HUES64 (cell line): ENCODE results near the gene ZNF441.
"Not testable (repeated sequence)": the region's sequence is repeated elsewhere in the genome, so short reads cannot be mapped to it uniquely, and the experiment has no call there.

Experiments
- H3K27ac ChIP-seq: 2 replicates; pipeline ENCODE4 v1.7.0; 2013; ENCODE audit warnings: low read depth, low read length, inconsistent platforms
- H3K27me3 ChIP-seq: 2 replicates; pipeline ENCODE4 v1.6.1; 2013; ENCODE audit warnings: mild to moderate bottlenecking, low read length; ENCODE audit not compliant: insufficient read depth
- H3K36me3 ChIP-seq: 2 replicates; pipeline ENCODE4 v1.6.1; 2013; ENCODE audit warnings: mild to moderate bottlenecking, low read length; ENCODE audit not compliant: insufficient read depth
- H3K4me1 ChIP-seq: 2 replicates; pipeline ENCODE4 v1.6.1; 2013; ENCODE audit warnings: mild to moderate bottlenecking, low read length, moderate library complexity; ENCODE audit not compliant: insufficient read depth
- H3K4me3 ChIP-seq: 2 replicates; pipeline ENCODE4 v1.5.1; 2013; ENCODE audit warnings: mild to moderate bottlenecking, low read length, moderate library complexity
- H3K9ac ChIP-seq: 2 replicates; pipeline ENCODE4 v1.6.1; 2013; ENCODE audit warnings: mild to moderate bottlenecking, low read depth, low read length
- H3K9me3 ChIP-seq: 2 replicates; pipeline ENCODE4 v1.6.1; 2013; ENCODE audit warnings: low read depth, low read length; ENCODE audit not compliant: insufficient read depth
- WGBS: fragments of 150-250, 120-280 bp; methylation state at CpG from one replicate; pipeline ENCODE4 v1.1.7; 2013; ENCODE audit warnings: missing lambda C conversion rate; 5-methylcytosine and 5-hydroxymethylcytosine counted together

ZNF441 gene

DNA sequence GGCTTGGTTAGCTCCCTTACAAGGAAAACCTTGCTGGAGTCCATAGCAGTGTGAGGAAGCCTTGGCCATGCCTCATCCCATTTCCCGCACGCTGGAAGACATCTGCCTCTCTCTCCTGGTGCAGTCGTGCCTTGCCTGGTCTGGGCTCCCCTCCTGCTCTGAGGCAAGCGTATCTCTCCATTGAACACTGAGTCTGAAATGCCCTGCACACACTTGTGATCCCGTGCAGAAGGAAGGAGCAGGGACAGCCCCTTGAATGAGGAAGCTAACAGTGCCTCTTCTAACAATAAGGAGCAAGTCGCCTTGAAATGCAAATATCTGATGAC, 46.9 kb downstream of the ZNF441 start:
- Histone ChIP-seq H3K27ac (no peak overlapping the region), H3K4me3 (peak overlapping the region; percentile 87), H3K4me1 (no peaks in the 10 kb centered on the region), H3K27me3 (peaks cover 40% of the 10 kb centered on the region), H3K9ac (no peak overlapping the region), H3K9me3 (peaks cover 4% of the 10 kb centered on the region), H3K36me3 (no peaks in the 10 kb centered on the region)
- 8% methylated on average over 6 of the region's 6 CpGs for WGBS

DNA sequence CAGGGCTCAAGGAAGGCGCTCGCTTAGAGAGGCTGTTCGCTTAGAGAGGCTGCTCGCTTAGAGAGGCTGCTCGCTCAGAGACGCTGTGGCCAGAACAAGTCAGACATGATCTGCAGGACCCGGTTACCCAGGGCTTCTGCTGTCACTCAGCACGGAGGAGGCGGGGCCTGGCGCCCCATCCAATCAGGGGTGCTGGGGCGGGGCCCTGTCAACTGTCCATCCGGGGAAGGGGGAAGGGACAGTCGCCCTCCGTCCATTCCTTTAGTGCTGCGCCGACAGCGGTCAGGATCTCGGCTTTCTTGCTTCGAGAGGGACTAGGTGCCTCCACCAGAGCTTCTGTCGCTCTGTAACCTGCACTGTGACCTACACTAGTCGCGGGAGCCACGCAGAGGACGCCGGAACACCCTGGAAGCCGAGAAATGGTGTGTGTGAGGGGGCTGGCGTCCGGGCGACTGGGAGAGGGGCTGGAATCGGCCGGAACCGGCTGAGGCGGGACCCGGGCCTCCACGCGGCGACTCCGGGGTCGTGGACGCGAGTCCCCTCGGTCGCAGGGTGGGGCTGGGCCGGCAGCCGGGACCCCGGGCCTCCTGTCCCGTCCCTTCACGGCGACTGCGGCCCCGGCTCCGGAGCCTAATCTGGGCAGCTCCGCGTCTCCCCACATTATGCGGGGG, 47.4 kb downstream of the ZNF441 start, which contains the start of gene ZNF440:
ZNF440 (plus strand) TSS at position 245 of the 671 bp plus-strand sequence; CDS start at position 420, 175 bp downstream.
- Histone ChIP-seq H3K36me3 (no peaks in the 10 kb centered on the region), H3K4me1 (no peaks in the 10 kb centered on the region), H3K4me3 (peak within 1 kb of the TSS; percentile 87), H3K9ac (peak within 1 kb of the TSS; percentile 83), H3K9me3 (no peaks in the 10 kb centered on the region; the same call in 1 of the 2 replicates), H3K27me3 (peaks cover 40% of the 10 kb centered on the region), H3K27ac (no peak within 1 kb of the TSS)
- WGBS: 1% methylated on average over 55 of the region's 55 CpGs

DNA sequence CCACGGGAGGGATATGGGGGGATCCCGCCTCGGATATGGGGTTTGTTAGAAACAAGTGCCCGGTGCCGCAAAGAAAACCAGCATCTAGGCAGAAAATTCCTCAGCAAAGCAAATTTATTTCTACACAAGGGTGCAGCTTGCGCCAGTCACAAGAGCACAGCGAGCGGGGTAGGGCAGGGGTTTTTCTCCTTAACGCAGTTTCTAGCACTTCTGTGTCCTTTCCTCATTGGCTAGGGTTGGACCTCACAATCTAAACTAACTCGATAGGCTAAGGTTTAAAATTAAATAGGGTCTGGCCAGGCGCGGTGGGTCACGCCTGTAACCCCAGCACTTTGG, 47.9 kb downstream of the ZNF441 start:
- H3K27ac ChIP-seq: no peak overlapping the region
- H3K9ac ChIP-seq: peak overlapping the region; percentile 83
- H3K4me3 ChIP-seq: peak overlapping the region; percentile 87
- peaks cover 40% of the 10 kb centered on the region for H3K27me3 ChIP-seq
- no peaks in the 10 kb centered on the region; the same call in 1 of the 2 replicates for H3K9me3 ChIP-seq
- WGBS: 31% methylated on average over 13 of the region's 13 CpGs
- no peaks in the 10 kb centered on the region for H3K36me3 ChIP-seq
- no peaks in the 10 kb centered on the region for H3K4me1 ChIP-seq

- Histone ChIP-seq H3K9me3 (no peaks in the 10 kb centered on the region), H3K9ac (no peak overlapping the region), H3K27me3 (no peaks in the 10 kb centered on the region), H3K36me3 (peaks cover 3% of the 10 kb centered on the region; the same call in 1 of the 2 replicates), H3K27ac (no peak overlapping the region), H3K4me3 (no peak overlapping the region), H3K4me1 (peaks cover 4% of the 10 kb centered on the region; the same call in 1 of the 2 replicates)
- 83% methylated on average over 5 of the region's 5 CpGs for WGBS
These were observed 54.8 kb downstream of the ZNF441 start for GRCh38 chr19:11821474-11822109.

DNA sequence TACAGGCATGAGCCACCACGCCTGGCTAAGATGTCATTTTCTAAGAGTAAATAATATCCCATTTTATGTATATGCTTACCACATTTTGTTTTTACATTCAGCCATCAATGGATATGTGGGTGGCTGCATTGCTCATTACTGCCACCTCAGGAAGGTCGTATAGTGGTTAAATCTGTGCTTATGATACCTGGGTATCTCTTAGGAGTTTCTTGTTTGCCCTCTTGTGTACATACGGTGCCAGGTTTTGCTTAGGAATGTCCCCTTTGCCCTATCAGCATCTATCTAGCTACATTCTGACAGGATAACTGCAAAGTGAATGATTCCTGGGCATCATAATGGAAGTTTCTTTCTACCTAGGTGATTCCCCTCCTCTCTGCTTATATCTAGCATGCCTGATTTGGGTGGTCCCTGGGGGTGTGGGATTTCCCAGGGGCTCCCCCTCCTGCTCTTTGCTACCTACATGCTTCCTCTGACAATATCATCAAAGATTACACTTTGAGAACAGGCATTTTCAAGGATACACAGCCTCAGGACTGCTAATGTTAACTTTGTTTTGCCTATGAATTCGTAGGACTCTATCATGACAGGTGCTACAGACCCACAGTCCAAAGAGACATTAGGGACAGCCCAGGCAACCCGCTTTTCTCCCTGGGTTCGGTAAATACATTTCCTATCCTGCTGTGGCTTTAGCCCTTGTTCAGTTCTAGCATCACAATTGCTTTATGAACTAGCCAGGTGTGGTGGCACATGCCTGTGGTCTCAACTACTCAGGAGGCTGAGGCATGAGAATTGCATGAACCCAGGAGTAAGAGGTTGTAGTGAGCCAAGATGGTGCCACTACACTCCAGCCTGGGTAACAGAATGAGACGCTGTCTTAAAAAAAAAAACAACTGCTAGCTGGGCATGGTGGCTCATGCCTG, 62.4 kb downstream of the ZNF441 start:
- H3K9ac ChIP-seq, H3K27ac ChIP-seq, H3K27me3 ChIP-seq, H3K4me1 ChIP-seq, H3K4me3 ChIP-seq: not testable (repeated sequence)
- WGBS: 94% methylated on average over 7 of the region's 7 CpGs
- peaks cover 53% of the 10 kb centered on the region for H3K9me3 ChIP-seq
- peaks cover 40% of the 10 kb centered on the region for H3K36me3 ChIP-seq

GRCh38 chr19:11832253-11832912, 65.6 kb downstream of the ZNF441 start:
- Histone ChIP-seq H3K27me3 (no peaks in the 10 kb centered on the region), H3K9ac (no peak overlapping the region), H3K4me1 (no peaks in the 10 kb centered on the region), H3K27ac (no peak overlapping the region), H3K9me3 (peaks cover 71% of the 10 kb centered on the region), H3K4me3 (no peak overlapping the region), H3K36me3 (peaks cover 42% of the 10 kb centered on the region)
- WGBS: 96% methylated on average over 7 of the region's 8 CpGs

DNA sequence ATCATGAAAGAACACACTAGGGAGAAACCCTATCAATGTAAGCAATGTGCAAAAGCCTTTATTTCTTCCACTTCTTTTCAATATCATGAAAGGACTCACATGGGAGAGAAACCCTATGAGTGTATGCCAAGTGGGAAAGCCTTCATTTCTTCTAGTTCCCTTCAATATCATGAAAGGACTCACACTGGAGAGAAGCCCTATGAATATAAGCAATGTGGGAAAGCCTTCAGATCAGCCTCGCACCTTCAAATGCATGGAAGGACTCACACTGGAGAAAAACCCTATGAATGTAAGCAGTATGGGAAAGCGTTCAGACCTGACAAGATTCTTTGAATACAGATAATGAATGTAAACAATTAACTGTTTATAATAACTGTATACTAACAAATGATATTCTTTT, 66.7 kb downstream of the ZNF441 start:
- WGBS: 100% methylated on average over 1 of the region's 2 CpGs
- Histone ChIP-seq H3K36me3 (peaks cover 42% of the 10 kb centered on the region), H3K27me3 (no peaks in the 10 kb centered on the region), H3K9me3 (peaks cover 75% of the 10 kb centered on the region), H3K4me1 (no peaks in the 10 kb centered on the region), H3K27ac (no peak overlapping the region), H3K4me3 (no peak overlapping the region), H3K9ac (no peak overlapping the region)
